Neuronal stem cell (in vitro differentiated cells): Measurements from ENCODE around the gene ACTN1. TPM values are rescaled to one million over a fixed set of nuclear protein-coding genes. Genes with fewer than 3 reads are reported as not detected.

Experiments used
- DNase-seq: peaks from one replicate; pipeline ENCODE4 v3.0.0-alpha.2; 2013; ENCODE audit warnings: low spot score
- H2AFZ ChIP-seq: one replicate; pipeline ENCODE4 v1.6.1; 2013; ENCODE audit warnings: mild to moderate bottlenecking, low read length, inconsistent platforms
- H2AK5ac ChIP-seq: 2 replicates; pipeline ENCODE4 v1.6.1; 2013; ENCODE audit warnings: low read depth, mild to moderate bottlenecking, inconsistent platforms, low read length, moderate library complexity, mixed read lengths
- H2BK120ac ChIP-seq: 2 replicates; pipeline ENCODE4 v1.6.1; 2013; ENCODE audit warnings: low read depth, mild to moderate bottlenecking, inconsistent platforms, low read length, moderate library complexity, mixed read lengths
- H2BK12ac ChIP-seq: one replicate; pipeline ENCODE4 v1.6.1; 2013; ENCODE audit warnings: low read length, inconsistent platforms
- H2BK15ac ChIP-seq: 2 replicates; pipeline ENCODE4 v1.6.1; 2013; ENCODE audit warnings: mild to moderate bottlenecking, low read length, inconsistent platforms, mixed read lengths
- H2BK5ac ChIP-seq: one replicate; pipeline ENCODE4 v1.6.1; 2013; ENCODE audit warnings: inconsistent platforms, mild to moderate bottlenecking, low read length, moderate library complexity
- H3K14ac ChIP-seq: one replicate; pipeline ENCODE4 v1.6.1; 2013; ENCODE audit warnings: low read length, inconsistent platforms
- H3K18ac ChIP-seq: 2 replicates; pipeline ENCODE4 v1.6.1; 2013; ENCODE audit warnings: low read length, inconsistent platforms
- H3K23ac ChIP-seq: 2 replicates; pipeline ENCODE4 v1.6.1; 2013; ENCODE audit warnings: low read depth, mild to moderate bottlenecking, mixed read lengths, low read length, inconsistent platforms; ENCODE audit not compliant: poor library complexity
- H3K27ac ChIP-seq: replicated peaks from 3 replicates; pipeline ENCODE4 v1.5.1; 2013; ENCODE audit warnings: low read length, inconsistent platforms
- H3K27me3 ChIP-seq, 3 experiments: 2 replicates each; pipeline ENCODE4 v1.6.1; 2013; ENCODE audit warnings: low read length in 3 of 3, mild to moderate bottlenecking in 2 of 3, inconsistent platforms in 1 of 3, low read depth in 1 of 3, mixed read lengths in 1 of 3, moderate library complexity in 1 of 3; ENCODE audit not compliant: control insufficient read depth in 3 of 3, insufficient read depth in 3 of 3
- H3K36me3 ChIP-seq, 2 donors: replicated peaks in 1 of 2; 2 replicates each; pipeline ENCODE4 v1.6.1; 2013; ENCODE audit warnings: low read length in 2 of 2; ENCODE audit not compliant: control insufficient read depth in 2 of 2, insufficient read depth in 2 of 2
- H3K4ac ChIP-seq: 2 replicates; pipeline ENCODE4 v1.6.1; 2013; ENCODE audit warnings: inconsistent platforms, mild to moderate bottlenecking, low read length, moderate library complexity
- H3K4me1 ChIP-seq, 2 donors: 1 replicate in 1 of 2; 2 replicates in 1 of 2; pipeline ENCODE4 v1.6.1; 2013; ENCODE audit warnings: low read length in 2 of 2, low read depth in 1 of 2; ENCODE audit not compliant: control insufficient read depth in 2 of 2, insufficient read depth in 1 of 2
- H3K4me2 ChIP-seq: one replicate; pipeline ENCODE4 v1.6.1; 2013; ENCODE audit warnings: mild to moderate bottlenecking, low read length, inconsistent platforms; ENCODE audit not compliant: insufficient read depth, poor library complexity, severe bottlenecking
- H3K4me3 ChIP-seq, 2 donors: 2 replicates each; pipeline ENCODE4 v1.5.1; 2013; ENCODE audit warnings: low read length in 2 of 2, mild to moderate bottlenecking in 2 of 2, inconsistent platforms in 1 of 2, moderate library complexity in 1 of 2
- H3K79me1 ChIP-seq: one replicate; pipeline ENCODE4 v1.6.1; 2013; ENCODE audit warnings: low read depth, mild to moderate bottlenecking, inconsistent platforms, low read length, moderate library complexity
- H3K9ac ChIP-seq: one replicate; pipeline ENCODE4 v1.6.1; 2013; ENCODE audit warnings: mild to moderate bottlenecking, low read depth, low read length, inconsistent platforms; ENCODE audit not compliant: poor library complexity
- H3K9me3 ChIP-seq, 2 donors: replicated peaks in 1 of 2; 2 replicates each; pipeline versions ENCODE3 to v1.6.1; 2013; ENCODE audit warnings: low read length in 2 of 2, mild to moderate bottlenecking in 2 of 2, inconsistent platforms in 1 of 2, low read depth in 1 of 2, mixed read lengths in 1 of 2, moderate library complexity in 1 of 2; ENCODE audit not compliant: control insufficient read depth in 2 of 2, insufficient read depth in 1 of 2
- H4K8ac ChIP-seq: one replicate; pipeline ENCODE4 v1.6.1; 2013; ENCODE audit warnings: low read depth, mild to moderate bottlenecking, inconsistent platforms, low read length, moderate library complexity
- H4K91ac ChIP-seq: one replicate; pipeline ENCODE4 v1.6.1; 2013; ENCODE audit warnings: low read length, low read depth, mild to moderate bottlenecking, inconsistent platforms; ENCODE audit not compliant: poor library complexity
- WGBS, 2 donors: extraction: QIAGEN DNeasy Blood & Tissue Kit; methylation state at CpG; one replicate each; pipeline ENCODE4 v1.1.7; 2013; ENCODE audit warnings: missing lambda C conversion rate in 2 of 2, mixed read lengths in 1 of 2; ENCODE audit not compliant: insufficient read length in 2 of 2, insufficient replicate concordance in 1 of 2; ENCODE audit errors: extremely low coverage in 2 of 2; 5-methylcytosine and 5-hydroxymethylcytosine counted together
- small RNA-seq: library from polyadenylated mRNA; stranded (forward); fragments of <200 nt; extraction: miRNeasy Mini kit (QIAGEN cat#:217004); gene quantifications from one replicate; pipeline ENCODE3, GENCODE V24; 2013; ENCODE audit not compliant: insufficient read depth

The ACTN1 gene

DNA sequence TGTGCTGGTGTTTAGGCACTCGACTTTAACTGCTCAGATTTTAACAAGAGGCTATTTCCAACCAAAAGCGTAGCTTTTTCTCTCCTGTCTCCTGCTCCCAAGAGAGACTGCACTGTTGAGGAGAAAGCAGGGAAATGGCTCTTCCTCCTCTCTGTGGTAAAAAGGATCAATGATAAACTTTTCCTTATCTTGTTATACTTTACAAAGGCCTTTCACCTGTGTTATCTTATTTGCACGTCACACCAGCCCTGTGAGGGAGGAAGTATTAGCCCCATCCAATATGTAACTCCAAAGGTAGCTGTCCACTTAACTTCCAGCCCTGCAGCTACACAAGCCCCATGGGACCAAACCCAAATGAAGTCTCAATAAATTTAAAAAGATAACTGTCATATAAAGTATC, 153.4 kb downstream of the ACTN1 start:
- no peak overlapping the region for H4K91ac ChIP-seq
- H2BK12ac ChIP-seq = no peak overlapping the region
- H3K9me3 ChIP-seq = no peaks in the 10 kb centered on the region
- no peak overlapping the region for H3K4ac ChIP-seq
- no peak overlapping the region for H2BK15ac ChIP-seq
- no peak overlapping the region for H3K23ac ChIP-seq
- H3K4me2 ChIP-seq = no peak overlapping the region
- no peak overlapping the region for H3K18ac ChIP-seq
- no peak overlapping the region for H2BK120ac ChIP-seq
- no peak overlapping the region for H3K14ac ChIP-seq
- no peaks in the 10 kb centered on the region for H3K79me1 ChIP-seq
- no peaks in the 10 kb centered on the region for H3K27me3 ChIP-seq
- no peak overlapping the region for H4K8ac ChIP-seq
- no peak for DNase-seq
- H2AFZ ChIP-seq = peak overlapping the region; percentile 85
- no peak overlapping the region for H3K4me3 ChIP-seq
- H2BK5ac ChIP-seq = no peak overlapping the region
- WGBS, 2 donors = no CpG with 5 or more reads among the region's 3 CpGs
- H3K27ac ChIP-seq = no peak overlapping the region
- H2AK5ac ChIP-seq = no peak overlapping the region
- no peak overlapping the region for H3K9ac ChIP-seq
- H3K36me3 ChIP-seq = no peaks in the 10 kb centered on the region
- peaks cover 0 to 2% of the 10 kb centered on the region in 2 donors for H3K4me1 ChIP-seq

DNA sequence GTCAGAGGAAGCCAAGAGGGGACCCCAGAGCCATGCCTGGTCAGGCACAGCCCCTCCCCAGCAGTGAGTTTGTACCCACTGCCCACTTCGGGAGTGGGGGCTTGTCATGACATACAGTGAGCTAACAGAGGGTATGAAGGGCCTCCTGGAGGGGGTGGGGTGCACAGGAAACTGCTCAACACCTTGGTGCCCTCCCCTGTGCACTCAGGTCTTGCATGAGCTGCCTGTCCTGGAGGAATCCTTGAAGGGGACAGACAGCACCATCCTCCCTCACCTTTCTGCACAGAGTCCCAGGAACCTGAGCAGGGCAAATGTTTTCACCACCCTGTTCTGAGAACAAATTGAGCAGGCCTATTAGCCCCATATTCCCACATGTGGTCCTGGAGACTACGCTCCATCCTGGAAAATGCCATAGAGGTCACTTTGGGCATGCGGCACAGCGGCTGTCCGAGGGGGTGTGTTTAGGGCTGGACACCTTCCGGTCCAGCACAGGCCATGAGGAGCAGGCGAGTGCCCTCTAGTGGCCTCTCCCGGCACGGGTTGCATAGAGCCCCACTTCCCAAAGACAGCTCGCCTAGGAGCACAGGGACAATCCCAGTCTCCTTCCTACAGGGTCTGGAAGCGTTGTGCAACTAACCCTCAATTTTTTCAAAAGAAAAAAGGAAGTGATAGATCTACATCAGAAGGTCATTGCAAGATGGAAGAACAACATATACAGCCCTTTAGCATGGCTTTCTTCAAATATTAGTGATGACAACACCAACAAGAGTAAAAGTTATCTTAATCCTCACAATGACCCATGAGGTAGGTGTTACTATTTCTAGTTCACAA, 154.4 kb downstream of the ACTN1 start:
- peak overlapping the region; percentile 61 for H3K18ac ChIP-seq
- no peaks in the 10 kb centered on the region for H3K36me3 ChIP-seq
- H2BK120ac ChIP-seq = no peak overlapping the region
- WGBS, 2 donors = no CpG with 5 or more reads among the region's 11 CpGs
- peaks cover 0 to 6% of the 10 kb centered on the region in 2 donors for H3K4me1 ChIP-seq
- peak overlapping the region; percentile 58 for H2AK5ac ChIP-seq
- no peak overlapping the region for H3K14ac ChIP-seq
- H3K4ac ChIP-seq = peak overlapping the region; percentile 4
- no peaks in the 10 kb centered on the region for H3K27me3 ChIP-seq
- no peak overlapping the region for H4K91ac ChIP-seq
- H3K23ac ChIP-seq = no peak overlapping the region
- no peak overlapping the region for H2BK5ac ChIP-seq
- H3K9ac ChIP-seq = no peak overlapping the region
- H3K4me2 ChIP-seq = no peak overlapping the region
- H2BK12ac ChIP-seq = no peak overlapping the region
- peak overlapping the region; percentile 26 for H2BK15ac ChIP-seq
- no peaks in the 10 kb centered on the region for H3K9me3 ChIP-seq
- H2AFZ ChIP-seq = peak overlapping the region; percentile 85
- no peak overlapping the region for H3K27ac ChIP-seq
- peak; percentile 66 for DNase-seq
- no peaks in the 10 kb centered on the region for H3K79me1 ChIP-seq
- H4K8ac ChIP-seq = peak overlapping the region; percentile 75
- H3K4me3 ChIP-seq = peak overlapping the region in 1 of 2 donors; percentile 5

DNA sequence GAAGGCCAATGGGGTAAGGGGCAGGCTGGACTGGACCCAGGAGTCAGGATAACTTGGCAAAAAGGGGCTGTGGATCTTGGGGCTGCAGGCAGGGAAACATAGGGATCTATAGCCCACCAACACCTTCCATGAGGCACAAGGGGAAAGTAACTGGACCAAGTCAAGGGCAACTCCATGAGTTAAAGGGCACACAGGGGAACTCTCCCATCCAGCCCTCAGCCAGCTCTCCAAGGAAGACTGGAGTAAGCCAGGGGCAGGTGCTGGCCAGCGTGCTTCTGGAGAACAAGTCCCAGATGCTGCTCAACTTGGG, 154.9 kb downstream of the ACTN1 start:
- H2BK15ac ChIP-seq = peak overlapping the region; percentile 26
- no CpG with 5 or more reads among the region's 1 CpG for WGBS, 2 donors
- no peak overlapping the region for H3K14ac ChIP-seq
- H3K23ac ChIP-seq = no peak overlapping the region
- H3K18ac ChIP-seq = peak overlapping the region; percentile 61
- H4K8ac ChIP-seq = peak overlapping the region; percentile 75
- no peak overlapping the region for H3K27ac ChIP-seq
- H2BK12ac ChIP-seq = peak overlapping the region; percentile 17
- no peaks in the 10 kb centered on the region for H3K27me3 ChIP-seq
- no peaks in the 10 kb centered on the region for H3K36me3 ChIP-seq
- H3K9ac ChIP-seq = no peak overlapping the region
- no peak overlapping the region for H2BK120ac ChIP-seq
- no peak overlapping the region for H4K91ac ChIP-seq
- H3K4me3 ChIP-seq = no peak overlapping the region
- no peak overlapping the region for H3K4ac ChIP-seq
- H2BK5ac ChIP-seq = no peak overlapping the region
- peak overlapping the region; percentile 58 for H2AK5ac ChIP-seq
- H3K79me1 ChIP-seq = no peaks in the 10 kb centered on the region
- peak overlapping the region; percentile 85 for H2AFZ ChIP-seq
- no peak for DNase-seq
- no peaks in the 10 kb centered on the region for H3K9me3 ChIP-seq
- peaks cover 0 to 11% of the 10 kb centered on the region in 2 donors for H3K4me1 ChIP-seq
- no peak overlapping the region for H3K4me2 ChIP-seq

Small RNAs within 50 kb of the gene (small RNA-seq; reads per million reads assigned to genes)
- gene BANF1P1 (not detected), gene HMGN1P3 (not detected), gene RPS29P1 (not detected)
